Mesothelial cell of epicardium (in vitro differentiated cells): ENCODE data around the gene INTS7. TPM values are rescaled to one million over a fixed set of nuclear protein-coding genes. Genes with fewer than 3 reads are reported as not detected.
"Not testable (repeated sequence)": the region's sequence is repeated elsewhere in the genome, so short reads cannot be mapped to it uniquely, and the experiment has no call there.

Experiments used
- DNase-seq, 2 experiments: peaks; one replicate each; pipeline ENCODE4 v3.0.0; 2021; ENCODE audit warnings: low spot score in 2 of 2; ENCODE audit not compliant: unreplicated experiment in 2 of 2
- H3K27ac Mint-ChIP-seq: 2 replicates; pipeline ENCODE4 v1.8.0; 2021; ENCODE audit warnings: mixed read lengths
- H3K27me3 Mint-ChIP-seq: 2 replicates; pipeline ENCODE4 v1.8.0; 2021; ENCODE audit warnings: low read depth, mixed read lengths
- H3K36me3 Mint-ChIP-seq: 2 replicates; pipeline ENCODE4 v1.8.0; 2021; ENCODE audit warnings: mixed read lengths
- H3K4me1 Mint-ChIP-seq: 2 replicates; pipeline ENCODE4 v1.8.0; 2021; ENCODE audit warnings: mixed read lengths
- H3K4me3 Mint-ChIP-seq: 2 replicates; pipeline ENCODE4 v1.8.0; 2021; ENCODE audit warnings: mild to moderate bottlenecking, moderate library complexity, mixed read lengths
- H3K9me3 Mint-ChIP-seq: 2 replicates; pipeline ENCODE4 v1.8.0; 2021; ENCODE audit warnings: mixed read lengths
- CTCF ChIP-seq: fragments of 200-600 bp; sonication (generic); IDR thresholded peaks from one replicate; pipeline ENCODE4 v1.5.0; 2021; ENCODE audit warnings: antibody characterized with exemption; ENCODE audit not compliant: unreplicated experiment
- total RNA-seq: library from RNA; stranded (reverse); gene quantifications from 3 replicates; pipeline ENCODE4 v1.2.1, GENCODE V29; 2021

The INTS7 gene
- total RNA-seq, 1 donor from 2014 or later = 16.5 TPM

GRCh38 chr1:212007886-212008285, 27.5 kb downstream of the INTS7 start:
- no peaks in the 10 kb centered on the region for H3K4me1 Mint-ChIP-seq
- H3K36me3 Mint-ChIP-seq = peaks cover 6% of the 10 kb centered on the region
- TF ChIP-seq CTCF = no peak
- no peak overlapping the region for H3K27ac Mint-ChIP-seq
- no peaks in the 10 kb centered on the region for H3K27me3 Mint-ChIP-seq
- H3K4me3 Mint-ChIP-seq = no peak overlapping the region
- DNase-seq = no peak
- no peaks in the 10 kb centered on the region for H3K9me3 Mint-ChIP-seq

- no peaks in the 10 kb centered on the region for H3K4me1 Mint-ChIP-seq
- no peak overlapping the region for H3K27ac Mint-ChIP-seq
- H3K4me3 Mint-ChIP-seq = no peak overlapping the region
- no peaks in the 10 kb centered on the region for H3K27me3 Mint-ChIP-seq
- no peak for TF ChIP-seq CTCF
- no peaks in the 10 kb centered on the region for H3K9me3 Mint-ChIP-seq
- H3K36me3 Mint-ChIP-seq = peaks cover 6% of the 10 kb centered on the region
- no peak for DNase-seq
Measured at GRCh38 chr1:212007178-212007577, 28.2 kb downstream of the INTS7 start.

- no peak for DNase-seq
- H3K27ac Mint-ChIP-seq = no peak overlapping the region
- no peaks in the 10 kb centered on the region for H3K27me3 Mint-ChIP-seq
- no peaks in the 10 kb centered on the region for H3K9me3 Mint-ChIP-seq
- no peaks in the 10 kb centered on the region for H3K4me1 Mint-ChIP-seq
- H3K4me3 Mint-ChIP-seq = no peak overlapping the region
- H3K36me3 Mint-ChIP-seq = peaks cover 19% of the 10 kb centered on the region
- no peak for TF ChIP-seq CTCF
Measured at GRCh38 chr1:212004895-212005608, 30.3 kb downstream of the INTS7 start.

- Mint-ChIP-seq H3K27me3 (no peaks in the 10 kb centered on the region), H3K27ac (no peak overlapping the region), H3K36me3 (peaks cover 30% of the 10 kb centered on the region), H3K4me1 (no peaks in the 10 kb centered on the region), H3K4me3 (no peak overlapping the region), H3K9me3 (no peaks in the 10 kb centered on the region)
- TF ChIP-seq CTCF = no peak
- DNase-seq = no peak
Measured at GRCh38 chr1:212002536-212002935, 32.8 kb downstream of the INTS7 start.

- not testable (repeated sequence) for H3K27ac Mint-ChIP-seq, H3K27me3 Mint-ChIP-seq, DNase-seq, H3K4me1 Mint-ChIP-seq, H3K9me3 Mint-ChIP-seq, H3K4me3 Mint-ChIP-seq
- H3K36me3 Mint-ChIP-seq = peaks cover 40% of the 10 kb centered on the region
Measured at GRCh38 chr1:211997426-211997825, 37.9 kb downstream of the INTS7 start.

- Mint-ChIP-seq H3K27ac (no peak overlapping the region), H3K27me3 (no peaks in the 10 kb centered on the region), H3K36me3 (peaks cover 16% of the 10 kb centered on the region), H3K4me3 (no peak overlapping the region), H3K4me1 (no peaks in the 10 kb centered on the region), H3K9me3 (no peaks in the 10 kb centered on the region)
- no peak for TF ChIP-seq CTCF
- no peak for DNase-seq
Measured at GRCh38 chr1:211991695-211992094, 43.7 kb downstream of the INTS7 start.
